AG04449 (cell line): ENCODE data around the gene NAIF1.

Experiments used
- CTCF ChIA-PET: fragments of 350-600 bp; formaldehyde crosslinking; extraction: SDS; loops from one replicate; lab custom pipeline; 2021; ENCODE audit warnings: antibody characterized with exemption; lab: Yijun Ruan, JAX
- POLR2A ChIA-PET: fragments of 400-600, 350-600 bp; formaldehyde crosslinking; extraction: SDS; loops from one replicate; lab custom pipeline; 2020; ENCODE audit warnings: antibody characterized with exemption, inconsistent platforms; lab: Yijun Ruan, JAX
- DNase-seq: peaks from one replicate; pipeline ENCODE4 v3.0.0-alpha.2; 2010; ENCODE audit warnings: low read depth, low spot score
- H3K4me3 ChIP-seq: 2 replicates; pipeline ENCODE4 v1.5.1; 2011; ENCODE audit warnings: low read depth, mild to moderate bottlenecking, control low read depth, low read length
- CTCF ChIP-seq: IDR thresholded peaks from one replicate; pipeline ENCODE4 v1.5.1; 2011; ENCODE audit warnings: mild to moderate bottlenecking, moderate library complexity, low read length, control low read depth, inconsistent platforms; ENCODE audit not compliant: insufficient read depth; ENCODE audit errors: missing control alignments

The NAIF1 gene

GRCh38 chr9:128102861-128103588 is 35.9 kb upstream of the NAIF1 start:
- ChIA-PET POLR2A (no interaction called here), CTCF (interaction anchor here (0.5 to 14.9 kb wide), 8 partner anchors 8 to 309 kb away, joined by 3 to 264 read pairs (median 4); no protein-coding TSS in a partner anchor)
- H3K4me3 ChIP-seq = no peak overlapping the region
- no peak for TF ChIP-seq CTCF
- no peak for DNase-seq

GRCh38 chr9:128102196-128102595 is 35.1 kb upstream of the NAIF1 start:
- ChIA-PET CTCF (interaction anchor here (1.2 to 14.9 kb wide), 4 partner anchors 13 to 310 kb away, joined by 3 to 264 read pairs (median 4); no protein-coding TSS in a partner anchor), POLR2A (no interaction called here)
- no peak for TF ChIP-seq CTCF
- H3K4me3 ChIP-seq = no peak overlapping the region
- DNase-seq = no peak

- POLR2A ChIA-PET = no interaction called here
- CTCF ChIA-PET = interaction anchor here (1.2 to 14.9 kb wide), 5 partner anchors 14 to 27 kb away, joined by 3 to 264 read pairs (median 4); no protein-coding TSS in a partner anchor
- no peak for DNase-seq
These were observed 34.6 kb upstream of the NAIF1 start for GRCh38 chr9:128101690-128102089.

GRCh38 chr9:128101231-128101661 is 34.1 kb upstream of the NAIF1 start:
- no peak for TF ChIP-seq CTCF
- no peak for DNase-seq
- ChIA-PET POLR2A (interaction anchor here (0.8 kb wide), 1 partner anchor 120 kb away, joined by 3 read pairs; the partner anchor contains the start of gene EEIG1), CTCF (interaction anchor here (1.2 to 15.3 kb wide), 5 partner anchors 10 to 159 kb away, joined by 3 to 264 read pairs (median 15); no protein-coding TSS in a partner anchor)
- H3K4me3 ChIP-seq = no peak overlapping the region

More at GRCh38 chr9:128101690-128102089, 34.6 kb upstream of the NAIF1 start:
- H3K4me3 ChIP-seq = no peak overlapping the region
- TF ChIP-seq CTCF = no peak

GRCh38 chr9:128100581-128100980 is 33.5 kb upstream of the NAIF1 start:
- DNase-seq = no peak
- ChIA-PET CTCF (interaction anchor here (1.1 to 15.3 kb wide), 6 partner anchors 9 to 158 kb away, joined by 3 to 264 read pairs (median 10); no protein-coding TSS in a partner anchor), POLR2A (interaction anchor here (0.8 to 1.2 kb wide), 2 partner anchors 9 to 120 kb away, joined by 3 to 4 read pairs; partner anchors contain the start of gene EEIG1)

More at GRCh38 chr9:128100581-128100980, 33.5 kb upstream of the NAIF1 start:
- TF ChIP-seq CTCF = no peak
- no peak overlapping the region for H3K4me3 ChIP-seq
